Sigmoid colon (tissue), 7 donors: Measurements from ENCODE around the gene MRPL28. TPM values are rescaled to one million over a fixed set of nuclear protein-coding genes. Genes with fewer than 3 reads are reported as not detected.

ENCODE experiments used
- DNase-seq: peaks from one replicate; pipeline ENCODE4 v3.0.0-alpha.2; 2019
- H3K27ac ChIP-seq, 4 donors: fragments of 200-600 bp; sonication (generic); one replicate each; pipeline ENCODE4 v1.5.1; 2016 to 2019; ENCODE audit warnings: mild to moderate bottlenecking in 1 of 4
- H3K27me3 ChIP-seq, 3 donors: fragments of 200-600 bp; sonication (generic); one replicate each; pipeline ENCODE4 v1.5.1; 2019; ENCODE audit warnings: mild to moderate bottlenecking in 1 of 3
- H3K36me3 ChIP-seq, 4 donors: fragments of 200-600 bp; sonication (generic); one replicate each; pipeline ENCODE4 v1.5.1; 2016 to 2019
- H3K4me1 ChIP-seq, 4 donors: fragments of 200-600 bp; sonication (generic); one replicate each; pipeline ENCODE4 v1.5.1; 2017 to 2019
- H3K4me3 ChIP-seq, 4 donors: fragments of 200-600 bp; sonication (generic); one replicate each; pipeline ENCODE4 v1.5.1; 2017 to 2019; ENCODE audit warnings: mild to moderate bottlenecking in 2 of 4, moderate library complexity in 1 of 4
- H3K9me3 ChIP-seq, 4 donors: fragments of 200-600 bp in 3 of 4; sonication (generic) in 3 of 4; one replicate each; pipeline versions ENCODE4 v1.5.1 to v1.6.1; 2013 to 2019
- CTCF ChIP-seq, 4 experiments: fragments of 450-650 bp in 3 of 4; fragments of 200-600 bp in 1 of 4; IDR thresholded peaks; one replicate each; pipeline ENCODE4 v1.5.1; 2016 to 2019; ENCODE audit warnings: antibody characterized with exemption in 4 of 4, mild to moderate bottlenecking in 3 of 4, moderate library complexity in 2 of 4
- EP300 ChIP-seq, 4 donors: sonication (generic); formaldehyde crosslinking; IDR thresholded peaks; one replicate each; pipeline ENCODE4 v1.6.1; 2017; ENCODE audit warnings: antibody characterized with exemption in 4 of 4
- POLR2A ChIP-seq, 2 donors: fragments of 450-650 bp; IDR thresholded peaks; one replicate each; pipeline ENCODE4 v1.6.1; 2016; ENCODE audit warnings: antibody characterized with exemption in 2 of 2, mild to moderate bottlenecking in 2 of 2, moderate library complexity in 2 of 2
- POLR2AphosphoS5 ChIP-seq, 4 donors: sonication (generic); formaldehyde crosslinking; IDR thresholded peaks; one replicate each; pipeline ENCODE4 v1.6.1; 2017; ENCODE audit warnings: antibody characterized with exemption in 4 of 4
- WGBS, 2 donors: extraction: QIAGEN DNeasy Blood & Tissue Kit; methylation state at CpG; one replicate each; pipeline ENCODE4 v1.1.7; 2013; 5-methylcytosine and 5-hydroxymethylcytosine counted together
- intact Hi-C: fragments of 100-400 bp; cut with DNase I; formaldehyde crosslinking; loops from one replicate; pipeline ENCODE4 v1.15.1; 2023
- polyA plus RNA-seq, 3 donors: library from polyadenylated mRNA; stranded (reverse); fragments of 200-250 nt; gene quantifications; one replicate each; pipeline ENCODE4 v1.2.3, GENCODE V29; 2013
- total RNA-seq, 4 donors: library from RNA; depleted of rRNA; stranded (reverse); fragments of >200 nt; gene quantifications; one replicate each; pipeline ENCODE4 v1.1.0, GENCODE V29; 2016
- donor health status: healthy with polysubstance abuse.
- donor health status: Bipolar disorder and iron deficiency.
- donor health status: healthy.

MRPL28 gene
- total and polyA plus RNA-seq, 7 donors, result 49.6 to 95.9 (median 74.5) TPM

GRCh38 chr16:407253-407652, 36.9 kb upstream of the MRPL28 start:
- H3K4me3 ChIP-seq, result no peak overlapping the region
- no peak overlapping the region for H3K27ac ChIP-seq
- 91% methylated on average over 16 of the region's 16 CpGs for WGBS, 2 donors
- H3K4me1 ChIP-seq, result peaks cover 0 to 6% (median 5%) of the 10 kb centered on the region in 4 donors
- H3K9me3 ChIP-seq, result no peaks in the 10 kb centered on the region
- intact Hi-C loops, result no loop called here
- peaks cover 0 to 38% (median 4%) of the 10 kb centered on the region in 4 donors for H3K36me3 ChIP-seq
- H3K27me3 ChIP-seq, result no peaks in the 10 kb centered on the region
- no peak for TF ChIP-seq POLR2AphosphoS5 (IDR thresholded peaks at IDR 0.05)
- TF ChIP-seq POLR2A (IDR thresholded peaks at IDR 0.05), result no peak
- TF ChIP-seq CTCF (IDR thresholded peaks at IDR 0.05), result no peak
- TF ChIP-seq EP300 (IDR thresholded peaks at IDR 0.05), result no peak
- DNase-seq, result no peak

DNA sequence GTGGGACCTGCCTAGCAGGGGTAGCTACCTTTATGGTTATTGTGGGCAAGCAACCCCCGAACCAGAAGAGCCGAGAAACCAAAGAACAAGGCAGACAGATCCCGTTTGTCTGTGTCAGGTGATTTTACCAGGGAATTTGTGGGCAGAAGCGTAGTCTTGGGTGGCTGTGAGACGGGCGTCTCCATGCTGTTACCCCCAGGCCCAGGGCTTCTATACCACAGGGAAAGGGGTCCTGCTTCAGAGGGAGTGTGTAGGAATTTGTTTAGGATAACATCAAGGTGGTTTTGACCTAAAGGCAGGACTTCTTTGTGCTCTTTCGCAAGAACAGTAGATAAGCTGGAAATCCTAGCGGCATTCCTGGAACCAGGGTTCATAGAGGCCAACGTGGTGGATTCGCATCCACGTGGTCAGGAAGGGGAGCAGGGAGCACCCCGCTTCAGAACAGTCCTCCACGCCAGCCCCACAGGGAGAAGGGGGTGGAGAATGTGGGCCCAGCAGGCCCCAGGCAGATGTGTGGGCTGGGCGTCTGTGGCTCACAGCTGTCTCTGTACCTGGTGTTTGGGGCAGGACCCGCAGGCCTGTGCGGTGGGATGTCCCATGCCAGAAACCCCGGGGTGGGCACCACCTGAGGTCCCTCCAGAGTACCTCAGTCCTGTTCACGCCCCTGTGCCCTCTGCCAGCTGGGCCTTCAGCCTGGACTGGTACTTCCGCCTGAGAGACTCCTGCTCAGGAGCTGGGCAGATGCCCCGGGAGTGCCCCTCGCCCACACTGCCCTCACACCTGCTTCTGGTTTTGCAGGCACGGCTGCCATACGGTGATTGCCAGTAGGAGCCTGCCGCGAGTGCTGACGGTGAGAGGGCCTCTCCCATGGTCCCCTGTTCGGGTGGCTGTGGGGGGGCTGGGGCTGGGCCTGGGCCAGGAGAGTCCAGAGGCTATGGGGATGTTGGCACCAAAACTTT, 35.5 kb upstream of the MRPL28 start:
- TF ChIP-seq EP300 (IDR thresholded peaks at IDR 0.05) (no peak), CTCF (IDR thresholded peaks at IDR 0.05) (no peak), POLR2A (IDR thresholded peaks at IDR 0.05) (no peak), POLR2AphosphoS5 (IDR thresholded peaks at IDR 0.05) (no peak)
- no peak for DNase-seq
- H3K27ac ChIP-seq, result no peak overlapping the region
- H3K36me3 ChIP-seq, result peaks cover 0 to 24% (median 0%) of the 10 kb centered on the region in 4 donors
- H3K4me1 ChIP-seq, result peaks cover 0 to 14% (median 11%) of the 10 kb centered on the region in 4 donors
- 87 to 88% methylated on average over 27 of the region's 27 CpGs for WGBS, 2 donors
- H3K27me3 ChIP-seq, result no peaks in the 10 kb centered on the region
- intact Hi-C loops, result no loop called here
- H3K4me3 ChIP-seq, result no peak overlapping the region
- no peaks in the 10 kb centered on the region for H3K9me3 ChIP-seq

DNA sequence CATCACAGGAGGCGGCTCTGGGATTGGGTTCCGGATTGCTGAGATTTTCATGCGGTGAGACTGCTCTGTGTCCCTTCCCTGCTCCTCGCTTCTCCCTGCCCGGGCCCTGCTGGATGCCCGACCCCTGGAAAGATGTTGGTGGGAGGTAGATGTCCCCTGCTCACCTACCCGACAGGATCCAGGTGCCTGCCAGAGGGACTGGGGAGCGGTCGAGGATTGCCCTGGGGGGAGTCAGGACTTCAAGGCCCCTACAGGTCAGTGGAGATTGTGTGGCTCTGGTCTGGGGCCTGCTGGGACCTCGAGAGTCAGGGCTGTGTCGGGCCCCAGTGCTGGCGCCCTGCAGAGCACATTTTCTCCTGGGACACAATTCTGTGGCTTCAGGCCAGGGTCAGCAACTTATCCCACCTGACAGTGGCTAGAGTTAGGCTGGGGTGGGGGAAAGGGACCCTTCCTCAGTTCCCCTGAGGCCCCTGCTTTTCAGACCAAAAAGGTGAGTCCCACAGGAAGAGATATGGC, 34.7 kb upstream of the MRPL28 start:
- H3K27ac ChIP-seq, result no peak overlapping the region
- H3K27me3 ChIP-seq, result no peaks in the 10 kb centered on the region
- no peak overlapping the region for H3K4me3 ChIP-seq
- intact Hi-C loops, result no loop called here
- 92 to 93% methylated on average over 12 of the region's 12 CpGs for whole genome bisulfite sequencing, 2 donors
- H3K36me3 ChIP-seq, result peaks cover 0 to 18% (median 0%) of the 10 kb centered on the region in 4 donors
- H3K4me1 ChIP-seq, result peaks cover 0 to 22% (median 19%) of the 10 kb centered on the region in 4 donors
- no peak for DNase-seq
- H3K9me3 ChIP-seq, result no peaks in the 10 kb centered on the region
- TF ChIP-seq POLR2AphosphoS5 (IDR thresholded peaks at IDR 0.05) (no peak), POLR2A (IDR thresholded peaks at IDR 0.05) (no peak), CTCF (IDR thresholded peaks at IDR 0.05) (no peak), EP300 (IDR thresholded peaks at IDR 0.05) (no peak)

GRCh38 chr16:401468-402348, 31.4 kb upstream of the MRPL28 start, which contains the start of gene DECR2:
DECR2 (plus strand) TSS chr16:401885; CDS start chr16:401964, 79 bp downstream.
- TF ChIP-seq EP300 (IDR thresholded peaks at IDR 0.05) (no peak), POLR2A (IDR thresholded peaks at IDR 0.05) (peak in 1 of 2 donors; percentile 76), CTCF (IDR thresholded peaks at IDR 0.05) (peak; percentile 10 to 56 (median 35)), POLR2AphosphoS5 (IDR thresholded peaks at IDR 0.05) (peak; percentile 91 to 97 (median 96))
- peaks cover 0 to 10% (median 0%) of the 10 kb centered on the region in 4 donors for H3K36me3 ChIP-seq
- no peaks in the 10 kb centered on the region for H3K27me3 ChIP-seq
- H3K4me1 ChIP-seq, result peaks cover 0 to 42% (median 33%) of the 10 kb centered on the region in 4 donors
- 1% methylated on average over 91 of the region's 91 CpGs for WGBS, 2 donors
- H3K4me3 ChIP-seq, result peak within 1 kb of the TSS; percentile 66 to 90 (median 87)
- DNase-seq, result peak; percentile 97
- intact Hi-C loops, result loop anchor here (1.0 to 2.0 kb wide), 3 partner anchors 19 to 49 kb away; partner anchors contain the start of genes AXIN1 and RAB11FIP3
- H3K9me3 ChIP-seq, result no peaks in the 10 kb centered on the region
- H3K27ac ChIP-seq, result peak within 1 kb of the TSS; percentile 91 to 96 (median 93)
